HCT116 (cell line): ENCODE data around the gene FRMD4A. TPM values are rescaled to one million over a fixed set of nuclear protein-coding genes. Genes with fewer than 3 reads are reported as not detected.

Source experiments
- ATAC-seq: fragments of 200-7000 bp; cut with Tn5 transposase; 2 replicates; pipeline ENCODE4 v1.9.1; 2020; ENCODE audit warnings: mild to moderate bottlenecking, moderate library complexity
- BruUV-seq: library from RNA; stranded (reverse); fragments of 400-500 nt; replicated peaks from 2 replicates; lab custom pipeline; 2021; lab: Mats Ljungman, UMichigan
- CTCF ChIA-PET: fragments of 300-600 bp; sonication (Branson Sonifier 250); formaldehyde crosslinking; loops from one replicate; lab custom pipeline; 2021; ENCODE audit warnings: antibody characterized with exemption; lab: Charles Lee
- POLR2A ChIA-PET: fragments of 300-600, 350-600 bp; sonication (Branson Sonifier 250); formaldehyde crosslinking; loops from one replicate; lab custom pipeline; 2021; ENCODE audit warnings: antibody characterized with exemption; lab: Charles Lee
- RAD21 ChIA-PET, 2 experiments: fragments of 300-600 bp; sonication (Branson Sonifier 250); formaldehyde crosslinking; loops; one replicate each; lab custom pipeline; 2023; ENCODE audit warnings: low total read pairs in 2 of 2; ENCODE audit not compliant: uncharacterized antibody in 2 of 2, unreplicated experiment in 2 of 2, low non-redundant PET in 1 of 2; lab: Charles Lee
- DNase-seq: peaks from one replicate; pipeline ENCODE4 v3.0.0-alpha.2; 2010; ENCODE audit warnings: low read depth, low spot score
- H2AFZ ChIP-seq: fragments of 200-600 bp; shearing (Covaris generic), sonication (generic); 2 replicates; pipeline ENCODE4 v1.6.1; 2017; ENCODE audit warnings: low read depth, mixed run types, mixed read lengths, antibody characterized with exemption, low read length; ENCODE audit not compliant: poor library complexity, severe bottlenecking
- H3K27ac ChIP-seq: 2 replicates; pipeline ENCODE4 v1.5.1; 2012; ENCODE audit warnings: low read depth, low read length
- H3K27me3 ChIP-seq: fragments of 200-600 bp; sonication (generic); 2 replicates; pipeline ENCODE4 v1.6.1; 2016; ENCODE audit warnings: mixed run types, low read length, mixed read lengths; ENCODE audit not compliant: insufficient read depth
- H3K36me3 ChIP-seq, 2 experiments: fragments of 200-500 bp in 1 of 2; fragments of 200-600 bp in 1 of 2; sonication (Bioruptor generic) in 1 of 2; sonication (generic) in 1 of 2; 2 replicates each; pipeline versions ENCODE4 v1.5.1 to v1.6.1; 2014 to 2016; ENCODE audit warnings: low read length in 2 of 2, inconsistent platforms in 1 of 2, mixed read lengths in 1 of 2, mixed run types in 1 of 2; ENCODE audit not compliant: insufficient read depth in 2 of 2, control insufficient read depth in 1 of 2
- H3K4me1 ChIP-seq, 2 experiments: fragments of 200-600 bp in 1 of 2; sonication (generic) in 1 of 2; 2 replicates each; pipeline versions ENCODE4 v1.5.1 to v1.6.1; 2012 to 2017; ENCODE audit warnings: low read length in 2 of 2, inconsistent platforms in 1 of 2, mild to moderate bottlenecking in 1 of 2, mixed read lengths in 1 of 2, mixed run types in 1 of 2, moderate library complexity in 1 of 2; ENCODE audit not compliant: insufficient read depth in 2 of 2, control insufficient read depth in 1 of 2
- H3K4me2 ChIP-seq: fragments of 200-600 bp; sonication (generic); 2 replicates; pipeline ENCODE4 v1.6.1; 2017; ENCODE audit warnings: mixed run types, low read length, mixed read lengths
- H3K4me3 ChIP-seq, 2 experiments: fragments of 200-600 bp in 1 of 2; sonication (generic) in 1 of 2; replicated peaks in 1 of 2; 2 replicates each; pipeline ENCODE4 v1.5.1; 2011 to 2016; ENCODE audit warnings: low read length in 2 of 2, control low read depth in 1 of 2, low read depth in 1 of 2, mild to moderate bottlenecking in 1 of 2, mixed read lengths in 1 of 2, mixed run types in 1 of 2
- H3K79me2 ChIP-seq: fragments of 200-600 bp; sonication (generic); 2 replicates; pipeline ENCODE4 v1.6.1; 2017; ENCODE audit warnings: mild to moderate bottlenecking, mixed run types, low read length, moderate library complexity, mixed read lengths; ENCODE audit not compliant: insufficient read depth
- H3K9ac ChIP-seq: fragments of 200-600 bp; sonication (generic); 2 replicates; pipeline ENCODE4 v1.6.1; 2016; ENCODE audit warnings: low read length, mixed read lengths
- H3K9me2 ChIP-seq: fragments of 200-600 bp; sonication (generic), shearing (Covaris generic); 2 replicates; pipeline ENCODE4 v1.6.1; 2017; ENCODE audit warnings: mixed run types, mild to moderate bottlenecking, moderate library complexity; ENCODE audit not compliant: insufficient read depth
- H3K9me3 ChIP-seq, 2 experiments: fragments of 200-500 bp in 1 of 2; fragments of 200-600 bp in 1 of 2; sonication (Bioruptor generic) in 1 of 2; sonication (generic) in 1 of 2; 2 replicates each; pipeline ENCODE4 v1.6.1; 2014 to 2017; ENCODE audit warnings: low read length in 2 of 2, mixed read lengths in 2 of 2, inconsistent platforms in 1 of 2, low read depth in 1 of 2, mild to moderate bottlenecking in 1 of 2, mixed run types in 1 of 2, moderate library complexity in 1 of 2; ENCODE audit not compliant: control insufficient read depth in 1 of 2, insufficient read depth in 1 of 2
- H4K20me1 ChIP-seq: fragments of 200-600 bp; sonication (generic), shearing (Covaris generic); 2 replicates; pipeline ENCODE4 v1.6.1; 2017; ENCODE audit warnings: mixed run types, mild to moderate bottlenecking, moderate library complexity; ENCODE audit not compliant: insufficient read depth
- CBX3 ChIP-seq: IDR thresholded peaks from 2 replicates; pipeline ENCODE4 v1.6.1; 2012; ENCODE audit warnings: low read depth
- CEBPB ChIP-seq: IDR thresholded peaks from 2 replicates; pipeline ENCODE4 v1.6.1; 2012; ENCODE audit warnings: low read depth
- EGR1 ChIP-seq: IDR thresholded peaks from 2 replicates; pipeline ENCODE4 v1.6.1; 2012; ENCODE audit warnings: low read depth
- ELF1 ChIP-seq: IDR thresholded peaks from 2 replicates; pipeline ENCODE4 v1.6.1; 2012; ENCODE audit warnings: low read depth, borderline replicate concordance
- EZH2 ChIP-seq: fragments of 200-600 bp; sonication (generic); IDR thresholded peaks from 2 replicates; pipeline ENCODE4 v1.6.1; 2017; ENCODE audit warnings: antibody characterized with exemption, mixed run types
- FOSL1 ChIP-seq: IDR thresholded peaks from 2 replicates; pipeline ENCODE4 v1.6.1; 2012; ENCODE audit warnings: low read depth
- POLR2AphosphoS5 ChIP-seq: IDR thresholded peaks from 2 replicates; pipeline ENCODE4 v1.6.1; 2011; ENCODE audit warnings: mild to moderate bottlenecking, low read depth, low read length, moderate library complexity
- RAD21 ChIP-seq: IDR thresholded peaks from 2 replicates; pipeline ENCODE4 v1.6.1; 2012; ENCODE audit warnings: low read depth, mild to moderate bottlenecking
- SIN3A ChIP-seq: IDR thresholded peaks from 2 replicates; pipeline ENCODE4 v1.6.1; 2012; ENCODE audit warnings: low read depth
- SP1 ChIP-seq: IDR thresholded peaks from 2 replicates; pipeline ENCODE4 v1.6.1; 2012; ENCODE audit warnings: low read depth
- TCF7L2 ChIP-seq: IDR thresholded peaks from 2 replicates; pipeline ENCODE4 v1.7.0; 2011; ENCODE audit warnings: borderline replicate concordance, inconsistent platforms; ENCODE audit not compliant: insufficient read depth, insufficient read length; ENCODE audit errors: extremely low read depth
- YY1 ChIP-seq: IDR thresholded peaks from 2 replicates; pipeline ENCODE4 v1.6.1; 2011; ENCODE audit warnings: low read length, low read depth, moderate library complexity, mild to moderate bottlenecking; ENCODE audit not compliant: insufficient replicate concordance; ENCODE audit errors: extremely low read depth
- ZNF274 ChIP-seq: fragments of 200-500 bp; sonication (Bioruptor generic); IDR thresholded peaks from 2 replicates; pipeline ENCODE4 v1.6.1; 2014; ENCODE audit warnings: mild to moderate bottlenecking, low read depth, low read length, inconsistent platforms
- intact Hi-C: fragments of 100-400 bp; cut with micrococcal nuclease; formaldehyde crosslinking; loops from 2 replicates; pipeline ENCODE4 v1.10.0; 2022
- total RNA-seq: library from RNA; stranded (reverse); gene quantifications from one replicate; pipeline ENCODE4 v1.2.1, GENCODE V29; 2021; ENCODE audit not compliant: unreplicated experiment
- TF ChIP-seq, protein P1 (sequence below): IDR thresholded peaks from 2 replicates; pipeline ENCODE4 v1.6.1; 2012
- TF ChIP-seq, protein P2 (sequence below): IDR thresholded peaks from 2 replicates; pipeline ENCODE4 v1.6.1; 2011; ENCODE audit warnings: mild to moderate bottlenecking, low read length, moderate library complexity; ENCODE audit not compliant: insufficient replicate concordance; ENCODE audit errors: extremely low read depth

FRMD4A gene
- total RNA-seq, 1 experiment from 2014 or later, result 0.20 TPM

DNA sequence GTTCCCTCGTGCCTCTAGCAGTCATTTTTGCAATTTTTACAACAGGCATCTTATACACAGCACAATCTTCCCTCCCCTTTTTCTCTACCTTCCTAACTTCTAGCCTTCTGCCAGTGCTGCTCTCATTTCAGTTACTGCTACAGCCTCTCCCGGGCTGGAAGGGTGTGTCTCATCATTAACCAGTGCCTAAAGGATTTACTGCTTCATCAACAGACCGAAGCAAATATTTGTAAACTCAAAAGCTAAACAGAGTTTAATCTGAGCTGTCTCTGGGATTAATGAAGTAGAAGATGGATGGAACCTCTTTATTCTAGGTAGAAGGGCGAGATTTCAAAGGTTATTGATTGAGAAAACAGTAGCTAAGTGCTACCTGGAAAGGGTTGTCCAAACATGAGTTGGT is 649.6 kb downstream of the FRMD4A start:
- Histone ChIP-seq H3K4me2 (no peak overlapping the region), H3K4me3 (no peak overlapping the region), H3K27ac (no peak overlapping the region), H3K27me3 (no peaks in the 10 kb centered on the region), H3K9me3 (no peaks in the 10 kb centered on the region), H3K4me1 (no peaks in the 10 kb centered on the region), H4K20me1 (no peaks in the 10 kb centered on the region), H3K9ac (no peak overlapping the region), H3K36me3 (no peaks in the 10 kb centered on the region)
- no peak for ATAC-seq
- intact Hi-C loops, result no loop called here
- CTCF ChIA-PET, result no interaction called here
- RAD21 ChIA-PET, result no interaction called here
- no TSS peak for BruUV-seq
- no peak for TF ChIP-seq RAD21
- TF ChIP-seq, all 23 proteins: peak for 0
- Histone ChIP-seq H3K9me2 (no peaks in the 10 kb centered on the region), H3K79me2 (no peaks in the 10 kb centered on the region), H2AFZ (no peak overlapping the region)
- POLR2A ChIA-PET, result no interaction called here
- DNase-seq, result no peak

DNA sequence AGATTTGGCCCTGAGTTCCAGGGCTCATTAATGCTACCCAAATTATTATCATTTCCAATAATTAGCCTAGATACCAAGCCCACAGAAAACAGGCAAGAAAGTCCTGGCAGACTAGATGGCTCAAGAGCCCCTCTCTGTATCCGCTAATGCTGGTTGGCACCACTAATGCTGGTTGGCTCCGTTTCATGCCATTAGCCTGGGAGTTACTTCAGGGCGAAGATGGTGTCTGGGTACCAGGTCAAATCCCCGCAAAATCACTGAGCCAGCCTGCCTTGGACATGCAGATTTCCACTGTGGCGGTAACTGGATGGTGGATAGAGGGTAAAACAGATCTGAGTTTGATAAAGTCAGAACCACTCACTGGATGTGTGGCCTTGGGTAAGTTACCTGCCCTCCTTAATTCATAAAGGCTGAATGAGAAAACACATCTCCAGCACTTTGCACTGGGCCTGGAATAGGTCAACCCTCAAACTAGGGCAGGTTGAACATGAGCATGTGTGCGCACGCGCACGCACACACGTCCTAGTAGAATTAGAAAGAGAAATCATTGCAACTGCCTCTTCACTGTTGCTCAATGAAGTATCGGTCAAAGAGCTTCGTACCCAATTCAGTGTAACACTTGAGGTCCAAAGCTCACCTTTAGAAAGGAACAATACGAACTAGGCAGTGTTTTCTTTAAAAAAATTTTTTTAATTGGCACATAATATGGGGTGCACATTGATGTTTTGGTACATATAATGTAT is 652.5 kb downstream of the FRMD4A start:
- no peak for DNase-seq
- no TSS peak for BruUV-seq
- H3K27me3 ChIP-seq, result no peaks in the 10 kb centered on the region
- H4K20me1 ChIP-seq, result no peaks in the 10 kb centered on the region
- no peaks in the 10 kb centered on the region for H3K4me1 ChIP-seq
- no peaks in the 10 kb centered on the region for H3K36me3 ChIP-seq
- intact Hi-C loops, result no loop called here
- TF ChIP-seq EZH2 (no peak), TCF7L2 (no peak), EGR1 (no peak), SP1 (no peak), FOSL1 (no peak), YY1 (no peak), CBX3 (no peak), SIN3A (no peak), ZNF274 (no peak), CEBPB (no peak), POLR2AphosphoS5 (no peak), ELF1 (no peak)
- TF ChIP-seq, protein P1, sequence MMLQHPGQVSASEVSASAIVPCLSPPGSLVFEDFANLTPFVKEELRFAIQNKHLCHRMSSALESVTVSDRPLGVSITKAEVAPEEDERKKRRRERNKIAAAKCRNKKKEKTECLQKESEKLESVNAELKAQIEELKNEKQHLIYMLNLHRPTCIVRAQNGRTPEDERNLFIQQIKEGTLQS, result no peak
- TF ChIP-seq, protein P2, sequence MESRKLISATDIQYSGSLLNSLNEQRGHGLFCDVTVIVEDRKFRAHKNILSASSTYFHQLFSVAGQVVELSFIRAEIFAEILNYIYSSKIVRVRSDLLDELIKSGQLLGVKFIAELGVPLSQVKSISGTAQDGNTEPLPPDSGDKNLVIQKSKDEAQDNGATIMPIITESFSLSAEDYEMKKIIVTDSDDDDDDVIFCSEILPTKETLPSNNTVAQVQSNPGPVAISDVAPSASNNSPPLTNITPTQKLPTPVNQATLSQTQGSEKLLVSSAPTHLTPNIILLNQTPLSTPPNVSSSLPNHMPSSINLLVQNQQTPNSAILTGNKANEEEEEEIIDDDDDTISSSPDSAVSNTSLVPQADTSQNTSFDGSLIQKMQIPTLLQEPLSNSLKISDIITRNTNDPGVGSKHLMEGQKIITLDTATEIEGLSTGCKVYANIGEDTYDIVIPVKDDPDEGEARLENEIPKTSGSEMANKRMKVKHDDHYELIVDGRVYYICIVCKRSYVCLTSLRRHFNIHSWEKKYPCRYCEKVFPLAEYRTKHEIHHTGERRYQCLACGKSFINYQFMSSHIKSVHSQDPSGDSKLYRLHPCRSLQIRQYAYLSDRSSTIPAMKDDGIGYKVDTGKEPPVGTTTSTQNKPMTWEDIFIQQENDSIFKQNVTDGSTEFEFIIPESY, result no peak
- TF ChIP-seq, all 23 proteins: peak for 0
- ChIA-PET POLR2A (no interaction called here), CTCF (no interaction called here), RAD21 (no interaction called here)
- ATAC-seq, result no peak
- no peaks in the 10 kb centered on the region for H3K79me2 ChIP-seq
- no peaks in the 10 kb centered on the region for H3K9me3 ChIP-seq
- H3K4me2 ChIP-seq, result no peak overlapping the region
- H3K4me3 ChIP-seq, result no peak overlapping the region
- H3K9ac ChIP-seq, result no peak overlapping the region
- no peaks in the 10 kb centered on the region for H3K9me2 ChIP-seq
- no peak overlapping the region for H3K27ac ChIP-seq
- H2AFZ ChIP-seq, result no peak overlapping the region
